IMR-90 (cell line): ENCODE data around the gene GIPC3. TPM values are rescaled to one million over a fixed set of nuclear protein-coding genes. Genes with fewer than 3 reads are reported as not detected.

Source experiments
- ATAC-seq: fragments of 200-7000 bp; cut with Tn5 transposase; 2 replicates; pipeline ENCODE4 v1.9.1; 2020; ENCODE audit warnings: low read depth, mild to moderate bottlenecking, moderate library complexity
- BruUV-seq: library from RNA; stranded (reverse); fragments of 400-500 nt; replicated peaks from 2 replicates; lab custom pipeline; 2021; lab: Mats Ljungman, UMichigan
- CTCF ChIA-PET: fragments of 300-600 bp; formaldehyde crosslinking; extraction: SDS; loops from one replicate; lab custom pipeline; 2021; ENCODE audit warnings: antibody characterized with exemption; lab: Yijun Ruan, JAX
- POLR2A ChIA-PET: fragments of 300-600 bp; sonication (Branson Sonifier 250); formaldehyde crosslinking; loops from one replicate; lab custom pipeline; 2022; ENCODE audit warnings: antibody characterized with exemption; ENCODE audit not compliant: unreplicated experiment; lab: Charles Lee
- DNase-seq: peaks from one replicate; pipeline ENCODE4 v3.0.0; 2013
- H2AFZ ChIP-seq: replicated peaks from 2 replicates; pipeline ENCODE3; 2013; ENCODE audit warnings: low read length, mild to moderate bottlenecking; ENCODE audit not compliant: poor library complexity
- H2AK5ac ChIP-seq: 2 replicates; pipeline ENCODE4 v1.6.1; 2013; ENCODE audit warnings: low read depth, low read length, inconsistent platforms
- H2AK9ac ChIP-seq: replicated peaks from 2 replicates; pipeline ENCODE3; 2013; ENCODE audit warnings: mild to moderate bottlenecking, low read depth, low read length, moderate library complexity; ENCODE audit not compliant: poor library complexity
- H2BK120ac ChIP-seq: 2 replicates; pipeline ENCODE4 v1.6.1; 2013; ENCODE audit warnings: low read depth, low read length, inconsistent platforms
- H2BK15ac ChIP-seq: 3 replicates; pipeline ENCODE4 v1.6.1; 2013; ENCODE audit warnings: low read depth, low read length, inconsistent platforms
- H2BK20ac ChIP-seq: 2 replicates; pipeline ENCODE4 v1.6.1; 2013; ENCODE audit warnings: low read depth, mild to moderate bottlenecking, inconsistent platforms, low read length, moderate library complexity
- H2BK5ac ChIP-seq: 2 replicates; pipeline ENCODE4 v1.6.1; 2013; ENCODE audit warnings: mild to moderate bottlenecking, low read depth, low read length, inconsistent platforms; ENCODE audit not compliant: poor library complexity, severe bottlenecking
- H3K14ac ChIP-seq: replicated peaks from 2 replicates; pipeline ENCODE4 v1.6.1; 2013; ENCODE audit warnings: low read depth, low read length, inconsistent platforms
- H3K18ac ChIP-seq: 2 replicates; pipeline ENCODE4 v1.6.1; 2013; ENCODE audit warnings: low read depth, low read length, control low read depth
- H3K23ac ChIP-seq: 2 replicates; pipeline ENCODE4 v1.6.1; 2013; ENCODE audit warnings: low read depth, low read length, inconsistent platforms
- H3K27ac ChIP-seq: 2 replicates; pipeline ENCODE4 v1.5.1; 2013; ENCODE audit warnings: mild to moderate bottlenecking, control low read depth, low read length; ENCODE audit not compliant: insufficient read depth
- H3K27me3 ChIP-seq: 2 replicates; pipeline ENCODE4 v1.6.1; 2013; ENCODE audit warnings: low read length; ENCODE audit not compliant: control insufficient read depth, insufficient read depth
- H3K36me3 ChIP-seq: 2 replicates; pipeline ENCODE4 v1.6.1; 2013; ENCODE audit warnings: low read length, mixed read lengths; ENCODE audit not compliant: control insufficient read depth, insufficient read depth
- H3K4ac ChIP-seq: 2 replicates; pipeline ENCODE4 v1.6.1; 2013; ENCODE audit warnings: low read depth, low read length, inconsistent platforms
- H3K4me1 ChIP-seq: 2 replicates; pipeline ENCODE4 v1.6.1; 2013; ENCODE audit warnings: low read length, mixed read lengths; ENCODE audit not compliant: control insufficient read depth, insufficient read depth
- H3K4me2 ChIP-seq: 2 replicates; pipeline ENCODE4 v1.6.1; 2013; ENCODE audit warnings: low read depth, mild to moderate bottlenecking, control low read depth, low read length, moderate library complexity
- H3K4me3 ChIP-seq: 2 replicates; pipeline ENCODE4 v1.5.1; 2013; ENCODE audit warnings: low read depth, mild to moderate bottlenecking, control low read depth, low read length, moderate library complexity; ENCODE audit not compliant: insufficient read depth
- H3K56ac ChIP-seq: 2 replicates; pipeline ENCODE4 v1.6.1; 2013; ENCODE audit warnings: low read length, inconsistent platforms; ENCODE audit not compliant: insufficient read depth; ENCODE audit errors: extremely low read depth
- H3K79me1 ChIP-seq, 2 experiments: 2 replicates each; pipeline ENCODE4 v1.6.1; 2013; ENCODE audit warnings: low read length in 2 of 2, inconsistent platforms in 1 of 2, low read depth in 1 of 2
- H3K9ac ChIP-seq: 2 replicates; pipeline ENCODE4 v1.6.1; 2013; ENCODE audit warnings: low read depth, low read length, control low read depth
- H3K9me1 ChIP-seq: 2 replicates; pipeline ENCODE4 v1.6.1; 2013; ENCODE audit warnings: low read length, inconsistent platforms; ENCODE audit not compliant: insufficient read depth
- H3K9me3 ChIP-seq: 2 replicates; pipeline ENCODE4 v1.6.1; 2013; ENCODE audit warnings: low read length; ENCODE audit not compliant: control insufficient read depth, insufficient read depth
- H4K20me1 ChIP-seq: 2 replicates; pipeline ENCODE4 v1.6.1; 2013; ENCODE audit warnings: low read length, inconsistent platforms; ENCODE audit not compliant: insufficient read depth
- H4K5ac ChIP-seq: 2 replicates; pipeline ENCODE4 v1.6.1; 2013; ENCODE audit warnings: mild to moderate bottlenecking, low read depth, low read length, control low read depth
- H4K8ac ChIP-seq, 2 experiments: 2 replicates each; pipeline ENCODE4 v1.6.1; 2013; ENCODE audit warnings: low read depth in 2 of 2, low read length in 2 of 2, control low read depth in 1 of 2, inconsistent platforms in 1 of 2
- H4K91ac ChIP-seq: 2 replicates; pipeline ENCODE4 v1.6.1; 2013; ENCODE audit warnings: low read depth, low read length, inconsistent platforms; ENCODE audit not compliant: insufficient read depth
- CHD1 ChIP-seq: IDR thresholded peaks from 2 replicates; pipeline ENCODE4 v1.6.1; 2012; ENCODE audit warnings: low read depth, low read length, improper control_type of control experiment
- RAD21 ChIP-seq: IDR thresholded peaks from 2 replicates; pipeline ENCODE4 v1.6.1; 2012; ENCODE audit warnings: low read length, improper control_type of control experiment
- WGBS, 2 experiments: methylation state at CpG; one replicate each; pipeline versions ENCODE4 v1.1.5 to v1.1.7; 2013; ENCODE audit warnings: missing lambda C conversion rate in 2 of 2; ENCODE audit not compliant: insufficient read length in 1 of 2; ENCODE audit errors: extremely low coverage in 2 of 2; 5-methylcytosine and 5-hydroxymethylcytosine counted together
- dilution Hi-C: fragments of 300-500 bp; cut with HindIII; formaldehyde crosslinking; loops from one replicate; pipeline ENCODE4 v1.14.3; 2018; ENCODE audit warnings: low sequenced_read_pairs; ENCODE audit not compliant: unreplicated experiment
- in situ Hi-C: fragments of 300-500 bp; cut with MboI; formaldehyde crosslinking; loops from 3 replicates; pipeline ENCODE4 v1.14.3; 2019; ENCODE audit warnings: low sequenced_read_pairs, inconsistent platforms, mixed read lengths
- intact Hi-C: fragments of 100-400 bp; cut with micrococcal nuclease; formaldehyde crosslinking; loops from 2 replicates; pipeline ENCODE4 v1.10.0; 2022
- polyA plus RNA-seq, 3 experiments: library from polyadenylated mRNA; depleted of rRNA; stranded (reverse); fragments of >200 nt; gene quantifications; 2 replicates each; pipeline ENCODE4 v1.2.3, GENCODE V29; 2012; ENCODE audit warnings: low replicate concordance in 1 of 3
- total RNA-seq: library from RNA; depleted of rRNA; stranded (reverse); fragments of >200 nt; gene quantifications from 2 replicates; pipeline ENCODE4 v1.2.3, GENCODE V29; 2012
- TF ChIP-seq, protein P1 (sequence below): fragments of 150-350 bp; IDR thresholded peaks from 2 replicates; pipeline ENCODE4 v1.6.1; 2016; ENCODE audit warnings: low read depth, mild to moderate bottlenecking, low read length, moderate library complexity, borderline replicate concordance
- TF ChIP-seq, protein P2 (sequence below): conservative IDR thresholded peaks from 2 replicates; pipeline ENCODE4 v1.5.1; 2012; ENCODE audit warnings: mild to moderate bottlenecking, low read depth, low read length, improper control_type of control experiment

GIPC3 gene
- total and polyA plus RNA-seq, 2 of the 4 experiments (the other 2 are of a cell fraction) = under 0.01 to 0.36 TPM

DNA sequence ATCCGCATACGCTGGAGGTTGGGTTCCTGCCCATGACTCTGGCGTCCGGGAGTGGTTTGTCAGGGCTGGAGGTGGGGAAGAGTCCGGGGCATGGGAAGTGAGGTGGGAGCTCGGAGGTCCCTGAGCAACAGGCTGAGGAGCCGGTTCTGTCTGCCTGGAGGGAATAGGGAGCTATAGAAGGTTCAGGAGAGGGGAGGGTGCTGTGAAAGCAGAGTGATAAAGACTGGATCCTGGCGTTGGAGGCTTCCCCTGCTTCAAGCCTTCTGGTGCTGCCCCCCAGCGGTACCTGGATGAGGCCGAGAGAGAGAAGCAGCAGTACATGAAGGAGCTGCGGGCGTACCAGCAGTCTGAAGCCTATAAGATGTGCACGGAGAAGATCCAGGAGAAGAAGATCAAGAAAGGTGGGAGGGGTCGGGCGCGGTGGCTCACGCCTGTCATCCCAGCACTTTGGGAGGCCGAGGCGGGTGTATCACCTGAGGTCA is 10.0 kb upstream of the GIPC3 start:
- dilution Hi-C loops = no loop called here
- Histone ChIP-seq H4K91ac (no peak overlapping the region), H2BK20ac (no peak overlapping the region), H3K27me3 (no peaks in the 10 kb centered on the region), H3K4me3 (no peak overlapping the region), H4K5ac (no peak overlapping the region), H3K18ac (no peak overlapping the region), H3K9ac (no peak overlapping the region), H2BK5ac (no peak overlapping the region), H4K20me1 (peaks cover 11% of the 10 kb centered on the region; the same call in 1 of the 2 replicates), H2AK9ac (peak overlapping the region; percentile 15), H2BK120ac (no peak overlapping the region), H2AFZ (no peak overlapping the region), H3K4me1 (no peaks in the 10 kb centered on the region), H2BK15ac (no peak overlapping the region), H3K27ac (no peak overlapping the region), H3K56ac (no peak overlapping the region), H3K36me3 (peaks cover 15% of the 10 kb centered on the region; the same call in 1 of the 2 replicates), H3K79me1 (peaks cover 7 to 22% of the 10 kb centered on the region in 2 experiments; a peak in 3 of 4 replicates), H2AK5ac (no peak overlapping the region; the same call in 1 of the 2 replicates), H4K8ac (no peak overlapping the region), H3K4me2 (no peak overlapping the region), H3K9me3 (no peaks in the 10 kb centered on the region), H3K4ac (no peak overlapping the region), H3K14ac (no peak overlapping the region), H3K23ac (no peak overlapping the region), H3K9me1 (peaks cover 10% of the 10 kb centered on the region)
- intact Hi-C loops = no loop called here
- ATAC-seq (no peak), DNase-seq (peak; percentile 16)
- 96% methylated on average over 7 of the region's 19 CpGs; no CpG with 5 or more reads in 1 of the 2 experiments for WGBS, 2 experiments
- TF ChIP-seq RAD21 = peak; percentile 27; the same call in 1 of the 2 replicates
- TF ChIP-seq, protein P1, sequence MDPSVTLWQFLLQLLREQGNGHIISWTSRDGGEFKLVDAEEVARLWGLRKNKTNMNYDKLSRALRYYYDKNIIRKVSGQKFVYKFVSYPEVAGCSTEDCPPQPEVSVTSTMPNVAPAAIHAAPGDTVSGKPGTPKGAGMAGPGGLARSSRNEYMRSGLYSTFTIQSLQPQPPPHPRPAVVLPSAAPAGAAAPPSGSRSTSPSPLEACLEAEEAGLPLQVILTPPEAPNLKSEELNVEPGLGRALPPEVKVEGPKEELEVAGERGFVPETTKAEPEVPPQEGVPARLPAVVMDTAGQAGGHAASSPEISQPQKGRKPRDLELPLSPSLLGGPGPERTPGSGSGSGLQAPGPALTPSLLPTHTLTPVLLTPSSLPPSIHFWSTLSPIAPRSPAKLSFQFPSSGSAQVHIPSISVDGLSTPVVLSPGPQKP = no peak
- TF ChIP-seq, protein P2, sequence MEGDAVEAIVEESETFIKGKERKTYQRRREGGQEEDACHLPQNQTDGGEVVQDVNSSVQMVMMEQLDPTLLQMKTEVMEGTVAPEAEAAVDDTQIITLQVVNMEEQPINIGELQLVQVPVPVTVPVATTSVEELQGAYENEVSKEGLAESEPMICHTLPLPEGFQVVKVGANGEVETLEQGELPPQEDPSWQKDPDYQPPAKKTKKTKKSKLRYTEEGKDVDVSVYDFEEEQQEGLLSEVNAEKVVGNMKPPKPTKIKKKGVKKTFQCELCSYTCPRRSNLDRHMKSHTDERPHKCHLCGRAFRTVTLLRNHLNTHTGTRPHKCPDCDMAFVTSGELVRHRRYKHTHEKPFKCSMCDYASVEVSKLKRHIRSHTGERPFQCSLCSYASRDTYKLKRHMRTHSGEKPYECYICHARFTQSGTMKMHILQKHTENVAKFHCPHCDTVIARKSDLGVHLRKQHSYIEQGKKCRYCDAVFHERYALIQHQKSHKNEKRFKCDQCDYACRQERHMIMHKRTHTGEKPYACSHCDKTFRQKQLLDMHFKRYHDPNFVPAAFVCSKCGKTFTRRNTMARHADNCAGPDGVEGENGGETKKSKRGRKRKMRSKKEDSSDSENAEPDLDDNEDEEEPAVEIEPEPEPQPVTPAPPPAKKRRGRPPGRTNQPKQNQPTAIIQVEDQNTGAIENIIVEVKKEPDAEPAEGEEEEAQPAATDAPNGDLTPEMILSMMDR = 0 out of 2 replicates have a peak, but pooled peaks have one; percentile 22
- TF ChIP-seq CHD1 = no peak
- in situ Hi-C loops = no loop called here
- ChIA-PET CTCF (no interaction called here), POLR2A (no interaction called here)
- no TSS peak for BruUV-seq
